ENCODE measurements around the gene SARS1. TPM values are rescaled to one million over a fixed set of nuclear protein-coding genes. Genes with fewer than 3 reads are reported as not detected.

The SARS1 gene
- total and polyA plus RNA-seq, 2 donors (not counting 1 experiment from before 2014, with no cell fraction given): 59.1 to 115 TPM

DNA sequence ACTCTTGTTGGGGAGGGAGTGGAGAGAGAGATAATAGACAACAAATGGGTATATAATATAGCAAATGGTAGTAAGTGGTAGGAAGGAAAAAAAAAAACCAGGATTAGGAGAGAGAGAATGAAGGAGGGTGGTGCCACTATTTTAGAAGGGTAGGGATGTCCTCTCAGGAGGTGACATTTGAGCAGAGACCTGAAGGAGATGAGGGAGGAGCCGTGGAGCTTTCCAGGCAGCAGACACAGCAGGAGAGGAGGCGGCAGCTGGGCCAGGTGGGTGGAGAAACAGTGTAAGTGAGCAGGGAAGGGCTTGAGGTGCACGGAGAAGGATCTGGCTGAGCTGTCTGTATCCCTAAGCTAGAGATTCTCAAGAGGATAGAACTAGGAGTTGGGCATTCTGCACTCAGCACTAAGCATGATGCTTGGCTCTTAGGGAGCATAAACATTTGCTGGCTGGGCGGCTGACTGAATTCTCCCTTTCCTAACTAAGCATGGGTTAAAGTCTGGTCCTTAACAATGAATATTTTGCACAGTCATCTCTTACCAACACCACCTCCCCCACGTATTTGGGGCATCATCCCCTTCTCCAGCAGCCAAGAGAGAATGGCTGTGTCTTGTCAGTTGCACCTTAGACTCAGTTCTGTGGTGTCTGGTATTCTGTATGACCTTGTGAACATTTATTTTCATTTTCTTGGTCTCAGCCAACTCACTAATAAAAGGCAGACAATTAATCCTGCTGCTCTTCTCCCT, 27.6 kb upstream of the SARS1 start:
- Histone ChIP-seq H3K79me2 (ENCODE audit: control insufficient read depth, insufficient read depth, low read length) (no peaks in the 10 kb centered on the region), H2AFZ (ENCODE audit: insufficient read depth, low read depth, low read length, poor library complexity, severe bottlenecking) (no peak overlapping the region), H3K27me3 (replicated peaks in 1 of 4; ENCODE audit: control extremely low read depth in 1 of 4, control insufficient read depth in 3 of 4, insufficient read depth in 4 of 4, low read length in 3 of 4) (peaks cover 0 to 9% (median 2%) of the 10 kb centered on the region in 4 experiments), H3K36me3 (replicated peaks in 1 of 2; ENCODE audit: control extremely low read depth in 1 of 2, control insufficient read depth in 1 of 2, extremely low read depth in 1 of 2, insufficient read depth in 2 of 2, low read length in 1 of 2) (no peaks in the 10 kb centered on the region), H3K9ac (ENCODE audit: low read length) (no peak overlapping the region), H3K4me1 (ENCODE audit: control insufficient read depth in 2 of 2, insufficient read depth in 2 of 2, low read length in 2 of 2) (no peaks in the 10 kb centered on the region), H3K9me3 (ENCODE audit: control extremely low read depth in 1 of 3, control insufficient read depth in 2 of 3, insufficient read depth in 1 of 3, low read length in 2 of 3) (no peaks in the 10 kb centered on the region), H4K20me1 (ENCODE audit: control insufficient read depth, insufficient read depth, low read length, poor library complexity, severe bottlenecking) (no peaks in the 10 kb centered on the region), H3K27ac (ENCODE audit: low read length in 2 of 2) (no peak overlapping the region), H3K4me2 (replicated peaks; ENCODE audit: low read depth, low read length, poor library complexity, severe bottlenecking) (no peak overlapping the region), H3K4me3 (ENCODE audit: control extremely low read depth in 1 of 5, extremely low read depth in 1 of 5, insufficient read depth in 1 of 5, low read depth in 2 of 5, low read length in 4 of 5) (no peak overlapping the region)
- Mint-ChIP-seq H3K4me1 (no peaks in the 10 kb centered on the region), H3K4me3 (no peak overlapping the region), H3K27ac (no peak overlapping the region), H3K27me3 (peaks cover 27% of the 10 kb centered on the region), H3K9me3 (ENCODE audit: insufficient read depth) (no peaks in the 10 kb centered on the region)
- intact Hi-C loops (cut with micrococcal nuclease): no loop called here
- 84% methylated on average over 4 of the region's 5 CpGs for WGBS (ENCODE audit: insufficient coverage)
- DNase-seq (no peak), ATAC-seq (ENCODE audit: low read depth) (no peak)
- CTCF ChIA-PET: no interaction called here
- POLR2A ChIA-PET: no interaction called here
- no peak for TF ChIP-seq EZH2 (IDR thresholded peaks at IDR 0.05; ENCODE audit: borderline replicate concordance, insufficient read depth, low read depth, low read length, poor library complexity, severe bottlenecking)
- TF ChIP-seq, protein P1, sequence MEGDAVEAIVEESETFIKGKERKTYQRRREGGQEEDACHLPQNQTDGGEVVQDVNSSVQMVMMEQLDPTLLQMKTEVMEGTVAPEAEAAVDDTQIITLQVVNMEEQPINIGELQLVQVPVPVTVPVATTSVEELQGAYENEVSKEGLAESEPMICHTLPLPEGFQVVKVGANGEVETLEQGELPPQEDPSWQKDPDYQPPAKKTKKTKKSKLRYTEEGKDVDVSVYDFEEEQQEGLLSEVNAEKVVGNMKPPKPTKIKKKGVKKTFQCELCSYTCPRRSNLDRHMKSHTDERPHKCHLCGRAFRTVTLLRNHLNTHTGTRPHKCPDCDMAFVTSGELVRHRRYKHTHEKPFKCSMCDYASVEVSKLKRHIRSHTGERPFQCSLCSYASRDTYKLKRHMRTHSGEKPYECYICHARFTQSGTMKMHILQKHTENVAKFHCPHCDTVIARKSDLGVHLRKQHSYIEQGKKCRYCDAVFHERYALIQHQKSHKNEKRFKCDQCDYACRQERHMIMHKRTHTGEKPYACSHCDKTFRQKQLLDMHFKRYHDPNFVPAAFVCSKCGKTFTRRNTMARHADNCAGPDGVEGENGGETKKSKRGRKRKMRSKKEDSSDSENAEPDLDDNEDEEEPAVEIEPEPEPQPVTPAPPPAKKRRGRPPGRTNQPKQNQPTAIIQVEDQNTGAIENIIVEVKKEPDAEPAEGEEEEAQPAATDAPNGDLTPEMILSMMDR (IDR thresholded peaks at IDR 0.05): no peak

DNA sequence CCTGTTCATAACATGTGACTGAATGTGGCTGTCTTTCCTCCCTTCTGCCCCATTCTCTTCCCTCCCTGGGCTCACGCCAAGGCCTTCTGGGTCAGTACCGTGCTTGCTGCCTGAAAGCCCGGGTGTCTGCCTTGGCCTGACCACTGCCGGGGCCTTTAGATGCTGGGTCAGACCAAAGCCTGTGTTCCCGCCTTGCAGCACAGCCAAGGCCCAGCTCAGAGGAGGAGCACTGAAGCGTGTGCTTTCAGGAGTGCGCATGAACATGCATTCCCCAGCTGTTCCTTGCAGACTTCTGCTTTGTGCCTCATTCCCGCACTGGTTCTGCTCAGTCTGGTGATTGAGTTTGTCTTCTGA, 27.0 kb upstream of the SARS1 start:
- WGBS (ENCODE audit: insufficient coverage): 94% methylated on average over 7 of the region's 8 CpGs
- no peak overlapping the region for H3K4me2 ChIP-seq (replicated peaks; ENCODE audit: low read depth, low read length, poor library complexity, severe bottlenecking)
- H3K79me2 ChIP-seq (ENCODE audit: control insufficient read depth, insufficient read depth, low read length): no peaks in the 10 kb centered on the region
- no peaks in the 10 kb centered on the region for H3K9me3 ChIP-seq (ENCODE audit: control extremely low read depth in 1 of 3, control insufficient read depth in 2 of 3, insufficient read depth in 1 of 3, low read length in 2 of 3)
- TF ChIP-seq, protein P1 (IDR thresholded peaks at IDR 0.05): no peak
- H3K27ac ChIP-seq (ENCODE audit: low read length in 2 of 2): no peak overlapping the region
- no peaks in the 10 kb centered on the region for H3K4me1 Mint-ChIP-seq
- no peak overlapping the region for H3K4me3 Mint-ChIP-seq
- H3K9ac ChIP-seq (ENCODE audit: low read length): no peak overlapping the region
- intact Hi-C loops (cut with micrococcal nuclease): no loop called here
- no peak overlapping the region for H3K27ac Mint-ChIP-seq
- no peak for DNase-seq
- no peaks in the 10 kb centered on the region for H4K20me1 ChIP-seq (ENCODE audit: control insufficient read depth, insufficient read depth, low read length, poor library complexity, severe bottlenecking)
- ChIA-PET CTCF (no interaction called here), POLR2A (no interaction called here)
- H3K9me3 Mint-ChIP-seq (ENCODE audit: insufficient read depth): no peaks in the 10 kb centered on the region
- peaks cover 0 to 9% (median 2%) of the 10 kb centered on the region in 4 experiments for H3K27me3 ChIP-seq (replicated peaks in 1 of 4; ENCODE audit: control extremely low read depth in 1 of 4, control insufficient read depth in 3 of 4, insufficient read depth in 4 of 4, low read length in 3 of 4)
- H3K36me3 ChIP-seq (replicated peaks in 1 of 2; ENCODE audit: control extremely low read depth in 1 of 2, control insufficient read depth in 1 of 2, extremely low read depth in 1 of 2, insufficient read depth in 2 of 2, low read length in 1 of 2): no peaks in the 10 kb centered on the region
- no peak overlapping the region for H2AFZ ChIP-seq (ENCODE audit: insufficient read depth, low read depth, low read length, poor library complexity, severe bottlenecking)
- H3K27me3 Mint-ChIP-seq: peaks cover 27% of the 10 kb centered on the region
- H3K4me1 ChIP-seq (ENCODE audit: control insufficient read depth in 2 of 2, insufficient read depth in 2 of 2, low read length in 2 of 2): no peaks in the 10 kb centered on the region
- H3K4me3 ChIP-seq (ENCODE audit: control extremely low read depth in 1 of 5, extremely low read depth in 1 of 5, insufficient read depth in 1 of 5, low read depth in 2 of 5, low read length in 4 of 5): no peak overlapping the region
- no peak for ATAC-seq (ENCODE audit: low read depth)

Measured in B cell (primary cell).